GM03348 (cell line): Measurements from ENCODE around the gene SEMA3D.
"Not testable (repeated sequence)": the region's sequence is repeated elsewhere in the genome, so short reads cannot be mapped to it uniquely, and the experiment has no call there.

Source experiments
- DNase-seq: peaks from one replicate; pipeline ENCODE4 v3.0.0; 2012; ENCODE audit warnings: low spot score

The SEMA3D gene

DNA sequence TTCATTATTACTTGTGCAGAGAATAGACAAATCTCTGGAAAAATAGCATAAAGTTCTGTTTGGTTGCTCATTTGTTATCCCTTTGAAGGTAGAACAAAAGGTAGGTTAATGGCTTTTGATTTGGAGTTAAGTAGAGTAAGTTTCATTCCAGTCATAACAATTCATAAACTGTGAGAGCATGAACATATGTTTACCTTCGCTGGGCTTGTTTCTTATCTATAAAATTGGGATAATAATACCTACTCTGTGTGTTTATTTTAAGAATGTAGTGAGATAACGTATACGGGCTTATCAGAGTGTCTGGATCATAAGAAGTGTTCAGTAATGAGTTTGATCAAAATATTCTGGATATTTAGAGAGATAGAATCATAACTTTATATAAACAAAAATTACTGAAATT, 155.4 kb downstream of the SEMA3D start:
- DNase-seq, result no peak

GRCh38 chr7:85030893-85031292, 156.0 kb downstream of the SEMA3D start:
- peak; percentile 52 for DNase-seq

DNA sequence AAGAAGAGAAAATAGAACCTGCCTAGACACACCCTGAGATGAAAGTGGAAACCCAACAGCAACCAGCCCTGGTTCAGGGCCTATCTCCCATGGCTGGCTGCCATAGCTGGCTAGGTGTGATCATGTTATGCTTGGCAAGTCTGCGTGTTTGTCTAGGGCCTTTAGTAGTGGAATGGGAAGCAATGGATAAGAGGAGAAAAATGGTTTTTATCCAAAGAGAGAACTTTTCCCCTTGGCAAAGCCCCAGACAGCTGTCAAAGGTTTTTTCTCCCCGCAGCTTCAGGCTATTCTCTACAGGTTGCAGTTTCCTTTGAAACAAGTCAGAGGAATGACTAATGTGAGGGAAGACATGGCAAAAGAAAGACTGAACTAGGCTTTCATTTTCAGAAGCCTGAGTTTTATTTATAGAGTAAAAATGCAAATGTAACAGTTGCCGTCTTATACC, 161.5 kb downstream of the SEMA3D start:
- no peak for DNase-seq

- DNase-seq, result no peak
Measured at GRCh38 chr7:85023916-85024315, 162.9 kb downstream of the SEMA3D start.

- DNase-seq, result peak; percentile 30
Measured at GRCh38 chr7:85023066-85023712, 163.7 kb downstream of the SEMA3D start.

DNA sequence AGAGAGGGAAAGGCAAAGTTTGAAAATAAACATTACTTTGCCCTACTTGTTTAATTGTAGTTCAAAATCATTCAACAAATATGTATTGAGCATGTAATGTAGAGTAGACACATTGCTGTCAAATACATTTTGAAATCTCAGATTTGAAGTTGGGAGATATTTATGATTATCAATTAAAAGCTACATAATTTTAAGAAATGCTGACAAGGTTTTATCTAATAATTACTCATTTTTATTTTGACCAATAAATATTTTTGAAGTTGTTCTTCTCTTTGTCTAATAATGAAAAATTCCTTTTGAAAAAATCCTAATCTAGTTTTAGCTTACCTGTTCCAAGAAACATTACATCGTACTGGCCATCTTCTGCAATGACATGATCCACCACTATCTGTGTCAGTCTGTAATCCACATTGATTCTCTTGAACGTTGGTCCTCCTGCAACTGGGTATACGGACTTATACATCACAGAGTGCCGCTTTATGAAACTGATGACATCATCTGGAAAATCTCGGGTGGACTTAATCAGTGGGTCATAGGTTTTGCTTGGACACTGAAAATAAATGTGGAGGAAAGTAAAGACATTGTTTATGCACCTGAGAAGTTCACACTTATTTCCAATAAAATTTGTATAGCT, 164.7 kb downstream of the SEMA3D start:
- no peak for DNase-seq

- peak; percentile 7 for DNase-seq
Measured at GRCh38 chr7:85021101-85021704, 165.7 kb downstream of the SEMA3D start.

- DNase-seq, result no peak
Measured at GRCh38 chr7:85019778-85020177, 167.1 kb downstream of the SEMA3D start.

DNA sequence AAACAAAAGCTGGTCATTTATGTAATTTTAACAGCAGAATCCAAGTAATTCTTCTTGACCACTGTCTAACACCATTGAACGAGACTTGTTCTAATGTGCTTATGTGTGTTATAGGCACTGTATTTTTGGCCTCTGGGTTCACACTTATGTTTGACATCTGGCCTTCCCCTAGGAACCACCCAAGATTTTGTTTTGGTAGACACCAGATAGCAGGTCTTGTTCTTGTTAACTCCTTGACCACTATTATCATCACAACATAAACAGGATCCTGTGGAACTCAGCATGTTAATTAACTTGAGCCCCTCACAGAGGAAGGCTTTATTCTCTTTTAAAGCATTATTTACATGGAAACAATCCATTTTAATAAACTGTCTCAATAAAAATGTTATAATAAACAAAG, 167.7 kb downstream of the SEMA3D start:
- no peak for DNase-seq

GRCh38 chr7:85018498-85018897, 168.4 kb downstream of the SEMA3D start:
- no peak for DNase-seq

- no peak for DNase-seq
Measured at GRCh38 chr7:85016286-85016685, 170.6 kb downstream of the SEMA3D start.

GRCh38 chr7:85014936-85015660, 171.8 kb downstream of the SEMA3D start:
- no peak for DNase-seq

- DNase-seq, result no peak
Measured at GRCh38 chr7:85011127-85011526, 175.7 kb downstream of the SEMA3D start.

- no peak for DNase-seq
Measured at GRCh38 chr7:85010306-85010705, 176.6 kb downstream of the SEMA3D start.

- DNase-seq, result no peak
Measured at GRCh38 chr7:85006754-85007153, 180.1 kb downstream of the SEMA3D start.

GRCh38 chr7:85004402-85004801, 182.5 kb downstream of the SEMA3D start:
- no peak for DNase-seq

DNA sequence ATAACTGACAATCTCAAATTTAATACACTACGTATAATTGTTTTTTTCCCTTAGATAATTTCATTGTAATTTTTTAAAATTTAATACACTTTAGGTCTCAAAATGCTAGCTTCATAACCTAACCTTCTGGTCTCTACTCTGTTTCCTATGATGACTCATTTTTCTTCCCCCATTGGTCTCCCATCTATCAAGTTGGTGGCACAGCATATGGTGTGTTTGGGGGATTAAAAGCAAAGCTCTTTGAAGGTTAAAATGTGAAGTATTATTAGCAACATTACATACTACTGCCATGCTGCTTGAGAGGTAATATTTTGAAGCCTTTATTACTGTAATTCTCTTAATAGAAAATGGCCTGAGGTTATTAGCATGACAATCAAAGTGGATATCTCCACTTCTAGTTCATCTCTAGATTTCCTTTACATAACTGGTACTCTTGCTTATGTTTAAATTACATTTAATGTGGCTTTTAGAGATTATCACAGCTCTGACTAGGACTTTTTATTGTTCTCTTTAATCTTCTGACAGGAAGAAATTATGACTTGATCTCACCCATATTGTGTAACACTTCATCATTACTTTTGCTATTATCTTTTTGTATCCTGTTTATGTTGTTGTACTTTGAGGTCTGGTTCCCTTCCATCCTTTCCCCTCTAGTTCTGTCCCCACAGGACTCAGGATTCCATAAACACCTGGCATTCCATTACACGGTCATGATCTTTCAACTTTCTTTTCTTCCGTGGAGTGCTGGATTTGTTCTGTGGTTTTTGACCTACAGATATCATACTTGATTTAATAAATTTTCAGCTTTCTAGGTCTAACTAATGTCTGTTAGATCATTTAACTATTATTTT, 185.1 kb downstream of the SEMA3D start:
- no peak for DNase-seq

DNA sequence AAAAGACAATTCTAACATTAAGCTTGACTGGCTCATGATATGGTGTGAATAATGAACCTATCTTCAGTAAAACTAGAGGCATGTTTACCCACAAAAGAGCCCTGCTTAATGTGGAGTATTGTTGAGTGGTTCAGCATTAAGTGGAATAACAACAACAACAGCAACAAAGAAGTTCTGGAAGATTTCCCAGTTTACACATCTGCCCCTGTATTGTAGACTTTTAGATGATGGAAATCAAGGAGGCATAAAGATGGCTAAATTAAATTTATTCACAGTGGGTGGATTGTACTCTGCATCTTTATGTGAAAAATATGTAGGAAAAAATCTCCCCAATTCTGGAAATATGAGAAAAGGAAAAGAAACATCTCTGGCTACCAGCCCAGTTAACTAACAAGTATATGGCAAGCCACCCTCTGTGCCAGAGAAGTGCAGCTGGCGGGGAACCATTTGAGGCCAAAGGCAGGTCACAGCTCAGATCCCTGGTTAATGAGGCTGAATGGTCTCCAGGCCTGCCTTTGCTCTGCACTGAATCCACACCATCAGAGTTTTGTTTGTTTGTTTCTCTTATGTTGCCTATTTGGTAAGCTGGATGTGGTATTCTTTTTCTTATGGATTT, 186.0 kb downstream of the SEMA3D start:
- DNase-seq, result no peak

DNA sequence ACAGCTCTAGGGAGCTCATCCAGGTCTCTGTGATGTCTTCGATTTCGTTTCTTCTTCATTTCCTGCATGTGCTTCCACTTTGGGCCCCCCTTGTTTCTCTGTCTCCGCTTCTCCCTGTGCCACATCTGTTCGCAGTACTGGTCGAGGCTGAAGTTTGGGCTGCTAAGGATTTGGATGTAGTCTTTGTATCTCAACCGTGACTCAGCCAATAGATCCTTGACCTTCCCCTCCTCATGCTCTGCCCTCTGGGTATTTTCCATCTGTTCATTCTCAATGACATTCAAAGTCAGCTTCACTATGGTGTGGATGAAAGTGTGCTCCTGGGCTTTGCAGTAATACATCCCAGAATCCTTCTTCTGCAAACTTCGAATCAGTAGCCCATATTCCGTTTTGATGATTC, 187.4 kb downstream of the SEMA3D start:
- DNase-seq, result no peak

DNA sequence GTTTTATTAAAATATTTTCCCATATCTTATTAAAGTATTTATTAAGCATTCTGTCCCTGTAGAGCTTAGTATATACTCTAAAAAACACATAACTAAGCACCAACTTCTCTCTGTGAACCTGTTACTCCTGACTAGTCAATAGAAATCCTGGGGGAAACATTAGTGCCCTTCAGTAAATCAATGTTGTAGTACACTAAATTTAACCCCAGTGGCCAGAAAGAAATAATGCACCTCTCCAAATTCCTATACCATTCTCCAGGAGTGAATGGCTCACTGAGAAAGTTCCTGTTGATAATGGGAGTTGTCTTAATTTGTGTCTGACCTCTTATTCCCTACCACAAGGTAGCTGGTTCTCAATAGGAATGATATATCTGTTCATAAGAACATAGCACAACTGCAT, 188.2 kb downstream of the SEMA3D start:
- no peak for DNase-seq

DNA sequence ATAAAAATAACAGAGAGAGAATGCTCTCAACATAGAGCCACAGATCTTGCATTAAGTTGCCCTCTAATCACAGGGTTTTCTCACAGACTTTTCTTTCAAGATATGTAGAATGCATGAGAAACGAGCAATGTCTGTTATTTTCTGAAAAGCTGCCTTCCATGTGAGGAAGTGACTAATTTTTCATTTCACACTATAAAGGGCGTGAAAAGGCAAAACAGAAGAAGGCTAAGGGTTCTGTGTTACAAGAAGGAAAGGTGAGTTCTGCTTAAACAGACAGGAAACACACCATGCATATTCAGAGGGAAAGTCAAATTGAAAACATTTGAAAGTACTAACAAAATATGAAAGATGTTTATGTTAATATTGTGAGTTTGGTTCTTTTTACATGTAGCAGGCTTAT, 189.2 kb downstream of the SEMA3D start:
- DNase-seq, result no peak

DNA sequence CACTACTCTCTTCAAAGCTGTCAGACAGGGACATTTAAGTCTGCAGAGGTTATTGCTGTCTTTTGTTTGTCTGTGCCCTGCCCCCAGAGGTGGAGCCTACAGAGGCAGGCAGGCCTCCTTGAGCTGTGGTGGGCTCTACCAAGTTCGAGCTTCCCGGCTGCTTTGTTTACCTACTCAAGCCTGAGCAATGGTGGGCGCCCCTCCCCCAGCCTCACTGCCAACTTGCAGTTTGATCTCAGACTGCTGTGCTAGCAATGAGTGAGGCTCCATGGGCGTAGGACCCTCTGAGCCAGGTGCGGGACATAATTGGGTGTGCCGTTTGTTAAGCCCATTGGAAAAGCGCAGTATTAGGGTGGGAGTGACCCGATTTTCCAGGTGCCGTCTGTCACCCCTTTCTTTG, 193.9 kb downstream of the SEMA3D start:
- not testable (repeated sequence) for DNase-seq
